Astrocyte of the hippocampus (primary cell): Measurements from ENCODE around the gene TSEN2.
A peak's percentile ranks its signal among the peaks of the same experiment; 100 is the strongest.

Experiments used
- DNase-seq: peaks from one replicate; pipeline ENCODE4 v3.0.0; 2011; ENCODE audit warnings: low read depth, low spot score

The TSEN2 gene

GRCh38 chr3:12549971-12550760, 65.9 kb downstream of the TSEN2 start:
- no peak for DNase-seq

GRCh38 chr3:12553921-12554391, 69.7 kb downstream of the TSEN2 start:
- DNase-seq = peak; percentile 53

- DNase-seq = no peak
These were observed 72.0 kb downstream of the TSEN2 start for GRCh38 chr3:12556314-12556689.

- DNase-seq = peak; percentile 96
These were observed 72.6 kb downstream of the TSEN2 start, which contains the start of gene MKRN2 for GRCh38 chr3:12556690-12557472. TSS of gene MKRN2 (plus strand) at chr3:12557087. CDS start at chr3:12557151, 64 bp downstream.

GRCh38 chr3:12557473-12558100, 73.3 kb downstream of the TSEN2 start:
- peak; percentile 42 for DNase-seq

- no peak for DNase-seq
These were observed 74.4 kb downstream of the TSEN2 start for GRCh38 chr3:12558706-12559105.

GRCh38 chr3:12559520-12559919, 75.2 kb downstream of the TSEN2 start:
- no peak for DNase-seq

- DNase-seq = no peak
These were observed 76.4 kb downstream of the TSEN2 start for GRCh38 chr3:12560505-12561190.

- no peak for DNase-seq
These were observed 77.1 kb downstream of the TSEN2 start for GRCh38 chr3:12561397-12561796.

GRCh38 chr3:12562451-12562850, 78.2 kb downstream of the TSEN2 start:
- no peak for DNase-seq

- DNase-seq = no peak
These were observed 82.7 kb downstream of the TSEN2 start for GRCh38 chr3:12566976-12567375.

- DNase-seq = no peak
These were observed 84.5 kb downstream of the TSEN2 start for GRCh38 chr3:12568747-12569146.

GRCh38 chr3:12569836-12570235, 85.6 kb downstream of the TSEN2 start:
- DNase-seq = no peak

GRCh38 chr3:12571986-12572385, 87.7 kb downstream of the TSEN2 start:
- no peak for DNase-seq

- no peak for DNase-seq
These were observed 89.9 kb downstream of the TSEN2 start for GRCh38 chr3:12574131-12574530.

GRCh38 chr3:12574661-12575060, 90.4 kb downstream of the TSEN2 start:
- DNase-seq = no peak

- no peak for DNase-seq
These were observed 93.1 kb downstream of the TSEN2 start for GRCh38 chr3:12577379-12577778.

- DNase-seq = no peak
These were observed 94.5 kb downstream of the TSEN2 start for GRCh38 chr3:12578742-12579141.

- DNase-seq = no peak
These were observed 95.2 kb downstream of the TSEN2 start for GRCh38 chr3:12579456-12579855.

GRCh38 chr3:12579905-12580304, 95.6 kb downstream of the TSEN2 start:
- DNase-seq = no peak

- DNase-seq = no peak
These were observed 98.5 kb downstream of the TSEN2 start for GRCh38 chr3:12582730-12583129.
